Common myeloid progenitor, CD34-positive (primary cell): ENCODE data around the gene MAD2L2.
"Not testable (repeated sequence)": the region's sequence is repeated elsewhere in the genome, so short reads cannot be mapped to it uniquely, and the experiment has no call there.

ENCODE experiments used
- CTCF ChIA-PET: fragments of 350-600 bp; sonication (Branson Sonifier 250); formaldehyde crosslinking; loops from one replicate; lab custom pipeline; 2021; ENCODE audit warnings: antibody characterized with exemption; lab: Charles Lee
- POLR2A ChIA-PET: fragments of 350-600 bp; sonication (Branson Sonifier 250); formaldehyde crosslinking; loops from one replicate; lab custom pipeline; 2021; ENCODE audit warnings: antibody characterized with exemption; lab: Charles Lee
- DNase-seq, 3 donors: peaks; one replicate each; pipeline versions ENCODE4 v3.0.0 to v3.0.0-alpha.2; 2013
- H3K27ac ChIP-seq, 2 experiments: 1 replicate in 1 of 2; 2 replicates in 1 of 2; pipeline ENCODE4 v1.7.0; 2013; ENCODE audit warnings: inconsistent platforms in 2 of 2, low read length in 2 of 2, mild to moderate bottlenecking in 2 of 2, low read depth in 1 of 2, moderate library complexity in 1 of 2; ENCODE audit not compliant: severe bottlenecking in 2 of 2, insufficient read depth in 1 of 2, poor library complexity in 1 of 2
- H3K27me3 ChIP-seq, 5 experiments: replicated peaks in 2 of 5; 1 replicate in 3 of 5; 2 replicates in 2 of 5; pipeline versions ENCODE4 v1.6.1 to v1.7.0; 2013; ENCODE audit warnings: low read length in 4 of 5, mild to moderate bottlenecking in 2 of 5, moderate library complexity in 2 of 5, inconsistent platforms in 1 of 5; ENCODE audit not compliant: insufficient read depth in 5 of 5, control insufficient read depth in 4 of 5
- H3K36me3 ChIP-seq, 4 experiments: 1 replicate in 2 of 4; 2 replicates in 2 of 4; pipeline versions ENCODE4 v1.6.1 to v1.7.0; 2013; ENCODE audit warnings: low read length in 3 of 4, control low read depth in 1 of 4, mild to moderate bottlenecking in 1 of 4; ENCODE audit not compliant: control insufficient read depth in 4 of 4, insufficient read depth in 4 of 4
- H3K4me1 ChIP-seq, 4 experiments: 1 replicate in 3 of 4; 2 replicates in 1 of 4; pipeline versions ENCODE4 v1.6.1 to v1.7.1; 2013; ENCODE audit warnings: low read length in 3 of 4, mild to moderate bottlenecking in 3 of 4, control low read depth in 1 of 4, inconsistent platforms in 1 of 4, moderate library complexity in 1 of 4; ENCODE audit not compliant: control insufficient read depth in 4 of 4, insufficient read depth in 4 of 4; ENCODE audit errors: control extremely low read depth in 1 of 4
- H3K4me3 ChIP-seq, 7 experiments: 1 replicate in 4 of 7; 2 replicates in 3 of 7; pipeline versions ENCODE4 v1.5.1 to v1.7.0; 2013; ENCODE audit warnings: mild to moderate bottlenecking in 7 of 7, low read length in 6 of 7, moderate library complexity in 6 of 7, inconsistent platforms in 2 of 7, low read depth in 2 of 7, control low read depth in 1 of 7; ENCODE audit not compliant: insufficient read depth in 4 of 7, control insufficient read depth in 1 of 7; ENCODE audit errors: extremely low read depth in 1 of 7
- H3K9me3 ChIP-seq, 5 experiments: 1 replicate in 4 of 5; 2 replicates in 1 of 5; pipeline versions ENCODE4 v1.6.1 to v1.7.1; 2013; ENCODE audit warnings: low read length in 4 of 5, mild to moderate bottlenecking in 2 of 5, inconsistent platforms in 1 of 5, low read depth in 1 of 5, moderate library complexity in 1 of 5; ENCODE audit not compliant: control insufficient read depth in 4 of 5, insufficient read depth in 2 of 5; ENCODE audit errors: control extremely low read depth in 1 of 5
- WGBS: methylation state at CpG from one replicate; pipeline ENCODE4 v1.1.5; 2013; ENCODE audit not compliant: insufficient coverage; 5-methylcytosine and 5-hydroxymethylcytosine counted together

Gene MAD2L2

DNA sequence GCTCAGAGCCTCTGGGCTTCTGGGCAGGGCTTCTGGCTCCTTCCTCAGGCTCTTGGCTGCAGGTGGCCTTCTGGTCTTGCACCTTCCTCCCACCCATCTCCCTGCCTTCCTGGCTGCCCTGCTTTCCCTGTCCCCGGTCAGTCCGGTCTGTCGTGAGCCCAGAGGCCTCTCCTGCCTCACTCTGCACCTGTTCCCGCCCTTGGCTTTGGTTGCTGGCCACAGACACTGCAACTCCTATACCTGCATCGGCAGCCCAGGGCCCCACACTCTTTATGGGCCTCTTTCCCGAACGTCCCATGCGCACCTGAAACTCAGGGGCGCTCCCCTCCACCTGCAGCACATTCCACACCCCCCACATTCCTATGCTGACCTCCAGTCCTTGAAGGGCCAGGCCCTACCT lies 34.6 kb downstream of the MAD2L2 start:
- H3K9me3 ChIP-seq = no peaks in the 10 kb centered on the region
- DNase-seq = no peak
- H3K4me3 ChIP-seq = no peak overlapping the region
- H3K4me1 ChIP-seq = peaks cover 0 to 16% (median 9%) of the 10 kb centered on the region in 4 experiments
- ChIA-PET CTCF (interaction anchor here (0.5 to 4.5 kb wide), 12 partner anchors 9 to 1729 kb away, joined by 3 to 27 read pairs (median 4); partner anchors contain the start of gene FBXO6), POLR2A (no interaction called here)
- WGBS = 97% methylated on average over 9 of the region's 9 CpGs
- no peak overlapping the region for H3K27ac ChIP-seq
- H3K36me3 ChIP-seq = no peaks in the 10 kb centered on the region
- peaks cover 2 to 36% (median 11%) of the 10 kb centered on the region in 5 experiments for H3K27me3 ChIP-seq

DNA sequence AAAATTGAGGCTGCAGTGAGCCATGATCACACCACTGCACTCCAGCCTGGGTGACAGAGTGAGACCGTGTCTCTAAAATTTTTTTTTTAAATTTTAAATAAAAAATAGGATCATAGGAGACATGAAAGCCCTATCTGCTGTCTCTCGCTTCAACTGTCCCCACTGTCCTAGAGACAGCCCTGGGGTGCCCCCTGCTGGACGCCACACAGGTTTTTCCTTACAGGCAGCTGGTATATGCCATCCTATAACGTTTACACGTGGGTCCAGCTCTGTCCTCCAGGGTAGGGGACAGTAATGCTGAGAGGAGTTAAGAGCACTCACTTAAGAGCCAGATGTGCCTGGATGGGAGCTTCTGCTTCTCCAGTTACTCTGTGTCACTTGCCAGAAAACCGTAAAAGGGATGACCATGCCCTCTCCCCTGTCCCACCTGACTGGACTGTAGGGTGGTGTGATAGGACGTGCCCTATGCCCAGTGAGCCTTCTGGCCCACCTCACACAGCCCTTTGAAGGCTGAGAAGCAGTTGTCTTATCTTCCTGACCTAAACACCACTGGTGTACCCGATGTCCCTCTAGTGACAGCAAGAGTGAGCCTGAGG lies 35.2 kb downstream of the MAD2L2 start:
- no peaks in the 10 kb centered on the region for H3K9me3 ChIP-seq
- H3K4me3 ChIP-seq = no peak overlapping the region
- POLR2A ChIA-PET = no interaction called here
- peaks cover 0 to 14% (median 9%) of the 10 kb centered on the region in 4 experiments for H3K4me1 ChIP-seq
- CTCF ChIA-PET = interaction anchor here (0.5 to 3.4 kb wide), 20 partner anchors 8 to 1729 kb away, joined by 3 to 26 read pairs (median 3); partner anchors contain the start of genes DISP3 and FBXO6
- 8% methylated on average over 3 of the region's 8 CpGs for WGBS
- no peaks in the 10 kb centered on the region for H3K36me3 ChIP-seq
- DNase-seq = peak; percentile 74 to 90 (median 84)
- peaks cover 0 to 32% (median 11%) of the 10 kb centered on the region in 5 experiments for H3K27me3 ChIP-seq
- no peak overlapping the region for H3K27ac ChIP-seq

DNA sequence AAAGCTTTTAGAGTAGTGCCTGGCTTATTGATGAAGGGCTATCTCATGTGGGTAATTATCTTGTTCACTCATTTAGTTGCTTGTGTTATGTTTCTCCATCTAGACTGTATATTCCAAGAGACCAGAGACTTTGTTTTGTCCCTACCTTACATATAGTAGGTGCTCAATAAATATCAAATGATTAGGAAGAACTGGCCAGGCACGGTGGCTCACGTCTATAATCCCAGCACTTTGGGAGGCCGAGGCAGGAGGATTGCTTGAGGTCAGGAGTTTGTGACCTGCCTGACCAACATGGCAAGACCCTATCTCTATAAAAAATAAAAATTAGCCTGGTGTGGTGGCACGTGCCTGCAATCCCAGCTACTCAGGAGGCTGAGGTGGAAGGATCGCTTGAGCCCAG lies 35.7 kb downstream of the MAD2L2 start:
- H3K4me3 ChIP-seq = no peak overlapping the region
- no peak overlapping the region for H3K27ac ChIP-seq
- no peak for DNase-seq
- H3K36me3 ChIP-seq = no peaks in the 10 kb centered on the region
- POLR2A ChIA-PET = no interaction called here
- peaks cover 0 to 10% (median 5%) of the 10 kb centered on the region in 4 experiments for H3K4me1 ChIP-seq
- H3K9me3 ChIP-seq = no peaks in the 10 kb centered on the region
- 100% methylated on average over 2 of the region's 5 CpGs for WGBS
- CTCF ChIA-PET = interaction anchor here (0.6 to 3.4 kb wide), 15 partner anchors 8 to 609 kb away, joined by 3 to 26 read pairs (median 3); partner anchors contain the start of genes DISP3 and FBXO6
- H3K27me3 ChIP-seq = peaks cover 0 to 30% (median 11%) of the 10 kb centered on the region in 5 experiments

DNA sequence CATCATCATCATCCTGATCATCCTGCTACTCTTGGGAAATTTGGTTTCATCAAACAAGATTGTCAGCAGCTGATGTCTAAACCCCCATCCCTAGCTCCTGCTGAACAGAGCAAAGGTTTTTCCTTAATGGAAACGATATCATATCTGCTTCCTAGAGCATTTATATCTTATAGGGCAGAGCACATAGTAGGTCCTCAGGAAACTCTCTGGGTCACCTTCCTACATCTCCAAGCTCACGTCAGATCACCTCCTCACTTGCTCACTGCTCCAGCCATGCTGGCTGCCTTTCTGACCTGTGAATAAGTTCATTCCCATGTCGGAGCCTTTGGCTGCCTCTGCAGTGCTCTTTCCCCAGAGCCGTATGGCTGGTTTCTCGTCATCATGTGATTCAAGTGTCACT lies 37.2 kb downstream of the MAD2L2 start:
- H3K27me3 ChIP-seq = peaks cover 0 to 16% (median 2%) of the 10 kb centered on the region in 5 experiments
- CTCF ChIA-PET = interaction anchor here (0.5 to 4.2 kb wide), 10 partner anchors 10 to 606 kb away, joined by 3 to 26 read pairs (median 4); no protein-coding TSS in a partner anchor
- 81% methylated on average over 5 of the region's 5 CpGs for WGBS
- no peak for DNase-seq
- H3K36me3 ChIP-seq = no peaks in the 10 kb centered on the region
- no peaks in the 10 kb centered on the region for H3K9me3 ChIP-seq
- no peak overlapping the region for H3K4me3 ChIP-seq
- POLR2A ChIA-PET = interaction anchor here (0.6 to 0.7 kb wide), 3 partner anchors 47 to 242 kb away, joined by 3 to 4 read pairs (median 3); no protein-coding TSS in a partner anchor
- no peak overlapping the region for H3K27ac ChIP-seq
- H3K4me1 ChIP-seq = peaks cover 0 to 2% (median 0%) of the 10 kb centered on the region in 4 experiments

DNA sequence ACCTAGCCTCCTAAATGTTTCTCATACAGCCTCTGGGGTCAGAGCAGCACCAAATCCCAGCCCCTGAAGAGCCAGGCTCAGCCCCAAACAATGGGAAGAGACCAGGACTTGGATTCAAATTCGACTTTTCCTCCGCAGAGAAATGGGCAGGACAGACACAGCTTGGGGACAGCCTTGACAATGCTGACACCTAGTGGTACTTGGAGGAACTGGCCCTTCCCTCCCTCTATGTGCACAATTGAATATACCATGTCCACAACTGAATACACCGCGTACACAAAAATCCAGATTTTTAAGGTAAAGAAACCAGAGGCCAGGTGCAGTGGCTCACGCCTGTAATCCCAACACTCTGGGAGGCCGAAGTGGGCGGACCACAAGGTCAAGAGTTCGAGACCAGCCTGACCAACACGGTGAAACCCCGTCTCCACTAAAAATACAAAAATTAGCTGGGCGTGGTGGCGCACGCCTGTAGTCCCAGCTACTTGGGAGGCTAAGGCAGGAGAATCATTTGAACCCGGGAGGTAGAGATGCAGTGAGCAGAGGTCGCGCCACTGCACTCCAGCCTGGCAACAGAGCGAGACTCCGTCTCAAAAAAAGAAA lies 38.4 kb downstream of the MAD2L2 start:
- POLR2A ChIA-PET, H3K9me3 ChIP-seq, H3K4me1 ChIP-seq, H3K36me3 ChIP-seq, H3K27ac ChIP-seq, H3K4me3 ChIP-seq: not testable (repeated sequence)
- DNase-seq = peak; percentile 59 to 80 (median 66)
- peaks cover 0 to 13% (median 2%) of the 10 kb centered on the region in 5 experiments for H3K27me3 ChIP-seq
- CTCF ChIA-PET = interaction anchor here (0.7 to 4.2 kb wide), 12 partner anchors 12 to 604 kb away, joined by 3 to 20 read pairs (median 3); no protein-coding TSS in a partner anchor
- WGBS = 38% methylated on average over 11 of the region's 18 CpGs

DNA sequence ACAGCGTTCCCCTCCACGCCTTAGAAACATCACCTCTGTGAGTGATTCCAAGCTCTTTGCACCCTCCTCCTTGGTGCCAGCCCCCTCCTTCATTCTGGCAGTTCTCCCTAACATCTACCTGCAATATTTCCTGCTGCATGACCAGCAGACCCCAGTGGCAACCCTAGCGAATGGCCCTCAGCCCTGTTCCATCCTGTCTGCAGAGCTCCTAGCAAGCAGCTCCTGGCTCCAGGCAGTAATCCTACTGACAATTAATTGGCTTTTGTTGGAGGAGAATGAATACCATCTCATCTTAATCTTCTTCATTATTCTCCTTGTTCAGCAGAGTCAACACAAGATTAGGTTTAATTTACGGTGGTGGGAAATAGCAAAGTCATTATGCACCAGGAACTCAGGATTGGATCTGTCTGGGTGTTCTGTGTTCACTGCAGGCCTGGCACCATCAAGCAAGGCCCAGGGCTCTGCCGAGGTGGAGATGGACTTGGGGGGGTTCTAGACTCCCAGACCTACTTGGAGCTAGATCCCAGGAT lies 39.1 kb downstream of the MAD2L2 start:
- no peaks in the 10 kb centered on the region for H3K36me3 ChIP-seq
- POLR2A ChIA-PET = no interaction called here
- H3K9me3 ChIP-seq = no peaks in the 10 kb centered on the region
- DNase-seq = no peak
- H3K27ac ChIP-seq = no peak overlapping the region
- CTCF ChIA-PET = interaction anchor here (0.7 to 4.2 kb wide), 13 partner anchors 11 to 604 kb away, joined by 3 to 20 read pairs (median 3); no protein-coding TSS in a partner anchor
- H3K4me1 ChIP-seq = peaks cover 0 to 2% (median 0%) of the 10 kb centered on the region in 4 experiments
- 72% methylated on average over 3 of the region's 5 CpGs for WGBS
- peaks cover 0 to 16% (median 4%) of the 10 kb centered on the region in 5 experiments for H3K27me3 ChIP-seq
- H3K4me3 ChIP-seq = no peak overlapping the region
